GM18858 (cell line): Measurements from ENCODE around the gene CDK6.
A peak's percentile ranks its signal among the peaks of the same experiment; 100 is the strongest.

ENCODE experiments used
- ATAC-seq: cut with Tn5 transposase; IDR thresholded peaks from one replicate; pipeline ENCODE4 v1.9.1; 2021; ENCODE audit not compliant: unreplicated experiment

The CDK6 gene

DNA sequence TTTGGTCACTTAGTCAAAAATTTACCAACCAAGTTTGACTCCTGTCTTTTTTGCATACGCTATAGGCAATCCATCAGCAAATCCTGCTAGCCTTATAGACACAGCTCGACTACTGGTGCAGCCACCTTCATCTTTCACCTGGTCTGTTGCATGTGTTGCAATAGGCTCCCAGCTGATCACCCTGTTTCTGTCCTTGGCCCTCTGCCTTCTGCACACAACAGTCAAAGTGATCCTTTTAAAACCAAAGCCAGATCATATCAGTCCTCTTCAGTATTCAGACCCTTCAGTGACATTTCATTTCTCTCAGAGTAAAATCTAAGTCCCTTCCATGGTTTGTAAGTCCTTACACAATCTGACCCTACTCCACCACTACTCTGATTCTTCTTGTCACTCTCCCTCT is 10.9 kb upstream of the CDK6 start:
- ATAC-seq = no peak

DNA sequence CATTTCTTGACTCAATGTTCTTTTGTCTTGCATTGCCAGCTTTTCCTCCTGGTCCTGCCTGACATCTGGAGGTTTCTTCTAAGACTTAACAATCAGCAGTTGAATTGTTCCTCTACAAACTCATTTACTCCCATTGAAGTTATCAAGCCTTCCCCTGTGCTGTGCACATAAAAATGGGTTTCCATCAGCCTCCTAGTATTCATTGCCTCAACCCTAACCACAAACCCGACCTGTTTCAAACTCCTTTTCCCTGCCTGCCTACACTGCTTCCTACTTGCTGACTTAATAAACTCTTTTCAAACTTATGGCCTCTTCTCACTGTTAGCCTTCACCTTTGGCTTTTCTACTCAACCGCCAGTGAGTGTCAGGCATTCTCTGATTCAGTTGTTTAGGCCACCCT is 9.4 kb upstream of the CDK6 start:
- ATAC-seq = no peak

DNA sequence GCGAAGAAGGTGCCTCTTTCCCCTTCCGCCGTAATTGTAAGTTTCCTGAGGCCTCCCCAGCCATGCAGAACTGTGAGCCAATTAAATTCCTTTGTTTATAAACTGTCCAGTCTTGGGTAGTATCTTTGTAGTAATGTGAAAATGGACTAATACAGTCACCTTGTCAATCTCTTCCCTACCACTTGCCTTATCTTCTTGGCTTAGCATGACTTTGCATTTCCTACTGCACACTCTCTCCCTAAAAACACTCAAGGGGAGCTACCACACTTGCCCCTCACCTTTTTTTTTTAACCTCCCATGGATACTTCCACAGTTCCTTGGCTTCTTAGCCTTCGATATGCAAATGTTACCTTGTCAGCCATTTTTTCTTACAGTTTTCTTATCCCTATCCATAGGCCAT is 7.4 kb upstream of the CDK6 start:
- no peak for ATAC-seq

DNA sequence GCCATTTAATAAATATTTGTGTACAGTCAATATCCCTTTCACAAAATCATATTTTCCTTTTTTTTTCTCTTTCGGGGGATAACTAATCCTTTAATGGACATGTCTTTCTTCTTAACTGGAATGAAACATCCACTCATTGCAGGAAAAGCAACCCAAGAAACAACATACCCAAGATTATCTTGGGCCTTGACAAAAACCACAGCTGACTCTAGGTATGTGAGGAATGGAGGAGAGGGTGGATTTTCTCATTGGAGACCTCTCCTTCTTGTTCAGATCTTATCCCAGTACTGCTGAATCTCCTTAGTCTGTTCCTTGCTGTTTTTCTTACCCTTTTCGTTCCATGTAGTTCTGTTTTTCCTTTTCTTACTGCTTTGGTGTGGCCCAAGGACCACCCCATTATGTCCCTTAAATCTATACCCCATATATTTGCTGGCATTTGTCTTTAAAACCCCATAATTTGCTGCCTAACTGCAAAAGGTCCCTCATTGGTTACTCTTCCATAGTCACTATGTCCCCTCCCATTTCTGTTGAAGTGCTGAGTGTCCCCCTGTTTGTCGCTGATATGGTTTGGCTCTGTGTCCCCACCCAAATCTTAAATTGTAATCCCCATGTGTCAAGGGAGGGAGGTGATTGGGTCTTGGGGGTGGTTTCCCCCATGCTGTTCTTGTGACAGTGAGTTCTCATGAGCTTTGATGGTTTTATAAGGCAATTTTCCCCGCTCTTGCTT is 6.8 kb upstream of the CDK6 start:
- ATAC-seq = no peak

DNA sequence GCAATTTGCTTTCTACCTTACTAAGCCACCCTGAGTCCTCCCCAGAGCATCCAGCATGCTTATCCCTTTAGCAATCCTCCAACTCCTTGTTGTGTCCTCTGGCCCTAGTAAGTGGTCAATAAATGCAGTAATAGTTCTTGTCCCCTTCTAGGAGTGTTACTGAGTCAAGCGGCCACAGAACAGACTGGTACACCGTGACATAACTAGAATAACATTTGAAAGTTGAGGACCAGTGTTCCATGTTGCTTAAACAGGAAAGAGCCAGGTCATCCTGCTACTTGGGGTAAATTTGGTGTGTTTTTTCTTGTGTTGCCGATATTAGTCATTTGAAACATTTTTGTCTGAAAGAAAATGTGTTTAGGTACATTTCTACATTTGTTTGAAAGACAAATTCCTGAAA is 4.8 kb upstream of the CDK6 start:
- ATAC-seq = no peak

DNA sequence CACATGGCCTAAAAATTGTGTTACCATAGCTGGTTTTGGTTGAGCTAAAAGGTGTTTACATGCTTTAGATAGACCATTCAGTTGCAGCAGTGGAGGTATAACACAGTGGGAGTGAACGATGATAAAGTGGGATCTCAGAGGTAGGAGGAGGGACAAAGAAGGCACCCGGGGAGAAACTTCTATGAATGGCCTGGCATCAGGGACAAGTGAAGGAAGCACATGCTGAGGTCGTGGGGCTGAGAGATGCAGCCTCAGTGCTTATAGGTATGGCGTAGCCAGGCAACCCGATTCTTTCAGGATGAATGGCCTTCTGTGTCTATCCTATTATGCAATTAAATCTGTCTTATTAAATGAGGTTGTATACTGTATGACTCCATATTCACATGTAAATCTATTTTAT is 3.9 kb upstream of the CDK6 start:
- no peak for ATAC-seq

DNA sequence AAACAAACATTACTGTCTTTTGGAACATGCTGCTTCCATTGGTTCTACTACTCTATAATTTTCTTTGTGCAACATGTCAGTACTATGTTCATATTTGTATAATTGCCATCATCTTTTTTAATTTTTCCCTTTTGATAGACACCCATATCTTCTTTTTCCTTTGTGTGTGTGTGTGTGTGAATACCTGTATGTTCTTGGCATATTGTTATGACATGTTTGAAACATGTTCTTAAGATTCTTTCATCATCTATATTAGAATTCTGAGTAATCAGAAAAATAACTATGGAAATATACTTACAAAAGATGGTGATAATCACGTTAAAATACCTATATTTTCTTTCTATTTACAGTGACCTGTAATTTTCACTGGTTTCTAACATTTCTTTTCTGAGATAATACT is 3.5 kb upstream of the CDK6 start:
- no peak for ATAC-seq

DNA sequence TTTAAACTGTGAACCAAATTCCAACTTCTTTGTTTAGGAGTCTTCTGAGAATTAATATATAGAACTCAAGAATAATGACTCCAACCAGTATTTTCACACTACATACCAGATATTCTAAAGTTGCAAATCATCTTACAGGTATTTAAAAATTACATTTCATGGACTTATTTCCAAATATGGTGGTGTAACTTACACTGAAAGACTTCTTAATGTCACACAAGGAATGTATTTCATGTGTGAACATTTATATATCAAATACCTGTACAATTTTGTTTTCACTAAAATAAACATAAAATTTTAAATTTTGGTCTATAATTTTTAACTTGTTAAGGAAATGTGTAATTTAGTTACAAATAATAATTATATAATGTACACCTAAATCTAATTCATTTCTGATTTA is 2.6 kb upstream of the CDK6 start:
- no peak for ATAC-seq

DNA sequence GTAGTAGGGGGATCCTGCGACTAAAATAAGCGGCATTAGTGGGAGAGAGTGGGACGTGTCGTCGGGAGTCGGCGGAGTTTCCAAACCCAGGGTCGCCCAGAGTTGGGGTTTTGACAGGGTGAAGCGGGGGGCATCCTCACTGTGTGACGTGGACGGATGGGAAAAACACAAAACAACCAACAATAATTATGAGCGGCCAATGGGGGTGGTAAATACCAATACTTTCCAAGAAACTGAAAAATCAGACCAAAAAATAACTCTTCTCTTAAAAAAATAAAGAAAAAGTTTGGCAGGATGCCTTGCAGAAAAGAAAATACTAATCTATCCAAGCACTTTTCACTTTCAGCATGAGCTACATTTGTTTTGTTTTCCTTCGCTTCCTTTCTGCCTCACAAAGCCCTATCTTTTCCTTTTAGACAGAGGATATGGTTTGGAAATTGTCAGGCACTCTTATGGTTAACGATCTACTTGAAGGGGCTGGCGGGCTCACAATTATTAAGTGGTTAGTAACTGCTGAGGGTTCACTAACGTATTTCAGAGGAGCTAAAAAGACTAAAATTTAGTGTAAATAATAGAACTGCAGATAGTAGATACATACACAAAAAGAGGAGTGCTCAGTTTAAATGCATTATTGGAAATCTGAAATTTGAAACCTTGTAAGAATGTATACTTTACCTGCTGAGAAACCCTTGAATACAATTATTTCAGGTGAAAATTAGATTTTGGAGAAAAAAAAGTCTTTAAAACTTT is 802 bp upstream of the CDK6 start:
- ATAC-seq = no peak

DNA sequence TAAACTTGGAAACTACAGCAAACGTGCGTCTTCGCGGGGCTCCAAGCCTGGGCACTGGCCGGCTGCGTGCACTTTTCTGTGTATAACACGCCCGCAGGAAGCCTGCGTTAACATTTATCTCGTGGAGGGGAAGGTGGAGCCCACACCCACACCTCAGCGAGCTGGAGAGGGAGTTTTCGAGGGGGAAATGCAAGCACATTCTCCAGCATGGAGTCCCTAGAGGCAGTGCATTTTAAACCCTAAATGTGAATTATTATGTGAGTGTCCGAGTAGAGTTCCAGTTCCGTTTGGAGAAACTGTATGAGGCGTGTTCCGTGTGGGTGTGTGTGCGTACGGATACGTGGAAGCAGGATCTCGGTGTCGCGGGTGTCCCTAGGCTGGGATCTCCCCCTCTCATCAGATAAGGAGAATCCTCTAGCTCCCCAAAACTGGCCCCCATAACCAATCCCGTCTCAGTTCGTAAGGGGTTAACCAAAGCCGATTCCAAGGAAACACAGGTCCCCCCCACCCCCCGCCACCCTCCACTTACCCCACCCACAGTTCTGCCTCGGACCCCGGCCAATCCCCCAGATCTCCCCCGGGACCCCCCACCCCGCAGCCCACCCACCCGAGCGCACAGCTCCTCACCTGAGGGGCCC is 403 bp downstream of the CDK6 start:
- ATAC-seq = no peak

DNA sequence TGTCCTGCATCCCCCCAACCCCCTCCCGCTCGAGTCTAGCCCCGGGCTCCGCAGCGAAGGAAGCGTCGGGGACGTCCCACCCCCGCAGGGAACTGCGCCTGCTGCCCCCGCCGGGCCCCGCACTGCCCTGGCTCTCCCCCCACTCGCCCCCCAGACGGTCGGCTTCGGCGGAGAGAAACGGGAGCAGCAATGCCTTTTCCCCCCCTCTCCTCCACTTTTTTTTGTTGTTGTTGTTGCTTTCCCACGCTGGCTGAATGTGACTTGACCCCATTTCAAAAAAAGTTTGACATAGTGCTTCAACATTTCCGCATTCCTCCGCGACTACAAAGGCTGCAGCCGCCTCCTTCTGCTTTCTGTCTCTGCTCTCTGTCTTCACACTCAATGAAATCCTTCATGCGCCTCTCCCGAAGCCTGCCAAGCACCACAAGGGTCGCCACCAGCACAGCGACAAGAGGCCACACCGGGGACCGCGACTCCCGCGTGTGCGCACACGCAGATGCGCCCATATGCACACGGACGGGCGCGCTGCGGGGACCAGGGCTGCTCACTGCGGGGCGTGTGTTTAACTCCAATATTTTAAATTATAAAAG is 1.0 kb downstream of the CDK6 start:
- no peak for ATAC-seq

DNA sequence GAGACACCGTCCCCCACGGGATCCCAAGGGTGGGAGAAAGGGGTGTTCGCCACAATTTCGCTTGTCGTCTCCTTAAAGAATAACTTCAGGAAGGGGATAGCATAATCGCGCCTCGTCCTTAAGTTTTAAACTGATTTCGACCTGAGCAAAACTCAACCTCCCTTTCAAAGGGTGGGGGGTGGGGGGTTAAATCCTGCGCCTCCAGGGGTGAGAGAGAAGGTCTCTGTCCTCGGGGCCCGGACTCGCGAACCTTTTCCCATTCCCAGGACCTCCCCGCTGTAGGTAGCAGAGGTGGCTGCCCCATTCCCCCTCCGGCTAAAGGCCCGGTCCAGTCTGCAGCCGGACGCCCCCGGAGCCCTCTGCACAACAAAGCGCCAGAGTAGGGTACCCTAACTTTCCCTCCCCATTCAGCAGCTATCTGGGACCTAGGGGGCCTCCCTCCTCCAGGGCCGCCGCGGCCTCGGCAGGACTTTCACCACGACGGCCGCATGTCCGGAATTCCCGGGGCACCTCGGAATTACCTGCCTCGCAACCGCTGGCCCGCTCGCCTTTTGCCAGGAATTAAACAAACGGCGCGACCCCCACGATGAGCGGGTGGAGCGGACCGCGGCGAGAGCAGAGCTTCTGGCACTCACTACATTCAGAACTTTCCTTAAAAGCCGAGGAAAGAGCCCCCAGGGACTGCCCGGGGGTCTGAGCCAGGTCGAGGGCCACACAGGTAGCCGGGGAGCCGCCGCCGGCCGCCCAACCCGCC is 1.7 kb downstream of the CDK6 start:
- ATAC-seq = no peak

DNA sequence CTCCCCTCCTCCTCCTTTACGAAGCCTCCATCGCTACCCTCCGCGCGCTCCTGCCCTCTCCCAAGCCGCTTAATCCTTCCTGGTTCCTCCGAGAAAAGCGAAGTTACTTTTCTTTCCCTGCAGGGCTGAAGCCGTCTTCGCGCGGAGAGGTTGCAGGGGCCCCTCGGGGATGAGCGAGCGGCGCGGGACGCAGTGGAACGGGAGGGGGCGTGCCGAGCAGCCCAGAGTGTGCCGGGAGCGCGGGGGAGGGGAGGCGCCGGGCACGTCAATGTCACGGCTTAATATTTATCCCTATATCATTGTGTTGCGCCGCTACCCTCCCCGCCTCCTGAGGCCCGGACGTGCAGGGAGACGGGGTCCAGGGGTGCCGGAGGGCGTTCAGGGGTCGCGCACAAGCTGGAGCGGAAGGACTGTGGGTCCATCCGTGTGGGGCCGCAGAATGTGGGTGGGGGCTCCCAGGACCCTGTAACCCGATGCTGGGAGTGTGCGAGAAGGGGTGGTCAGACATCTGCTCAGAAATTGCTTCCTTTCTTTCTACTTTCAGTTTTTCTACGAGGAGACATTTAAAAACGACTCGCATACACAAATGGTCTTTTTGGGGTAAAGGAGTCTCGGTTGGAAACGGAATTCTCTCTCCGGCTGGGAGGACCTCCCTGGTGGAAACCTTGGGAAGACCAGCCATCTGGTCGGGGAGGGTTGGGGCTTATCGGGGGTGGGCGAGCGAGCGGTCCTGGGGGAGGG is 2.4 kb downstream of the CDK6 start:
- ATAC-seq = peak; percentile 31

DNA sequence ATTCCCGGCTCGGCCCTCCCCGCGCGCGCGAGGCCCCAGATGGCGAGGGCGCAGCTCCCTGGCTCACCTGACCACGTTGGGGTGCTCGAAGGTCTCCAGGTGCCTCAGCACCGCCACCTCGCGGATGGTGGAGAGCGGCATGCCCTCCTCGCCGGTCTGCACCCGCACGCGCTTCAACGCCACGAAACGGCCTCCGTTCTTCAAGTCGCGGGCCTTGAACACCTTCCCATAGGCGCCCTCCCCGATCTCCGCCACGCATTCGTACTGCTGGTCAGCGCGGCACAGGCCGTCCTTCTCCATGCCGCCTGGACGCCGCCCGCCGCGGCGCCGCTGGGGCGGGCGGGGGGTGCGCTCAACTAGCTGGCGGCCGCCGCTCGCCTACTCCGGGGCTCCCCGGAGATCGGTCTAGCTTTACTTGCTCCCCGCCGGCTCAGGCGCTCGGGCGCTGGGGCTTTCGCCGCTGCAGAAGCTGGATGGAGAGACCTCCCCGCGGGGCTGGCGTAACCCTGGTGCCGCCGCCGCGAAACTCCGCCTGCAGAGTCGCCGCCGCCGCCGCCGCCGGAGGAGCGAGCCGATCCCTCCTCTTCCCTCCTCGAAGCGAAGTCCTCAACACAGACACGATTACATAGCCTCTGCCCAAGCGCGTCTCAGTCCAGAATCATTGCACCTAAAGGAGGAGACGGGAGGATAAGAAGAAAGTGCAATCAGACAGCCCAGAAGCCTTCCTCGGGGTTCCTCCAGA is 3.2 kb downstream of the CDK6 start:
- ATAC-seq = peak; percentile 40

DNA sequence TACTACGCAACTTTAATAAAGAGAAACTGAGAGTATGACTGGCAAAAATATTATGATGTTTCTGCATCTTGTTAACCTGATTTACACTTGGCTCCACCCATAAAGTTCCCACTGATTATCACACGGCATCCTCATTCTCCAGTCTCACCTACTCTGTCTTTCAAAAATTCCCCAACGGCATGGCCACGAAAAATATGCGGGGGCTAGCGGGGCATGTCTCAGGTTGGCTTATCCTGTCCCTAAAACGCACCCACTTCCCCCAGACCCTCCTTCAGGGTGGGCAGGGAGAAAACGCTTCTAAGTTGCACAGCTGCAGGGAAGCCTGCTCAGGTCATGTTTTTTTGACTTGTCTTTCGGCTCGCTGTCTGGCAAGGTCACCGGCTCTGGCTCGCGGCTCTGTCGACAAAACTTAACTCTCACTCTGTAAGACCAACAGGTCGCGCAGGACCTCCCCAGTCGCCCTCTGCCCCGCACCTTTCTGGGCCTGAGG is 3.8 kb downstream of the CDK6 start:
- peak; percentile 1 for ATAC-seq

DNA sequence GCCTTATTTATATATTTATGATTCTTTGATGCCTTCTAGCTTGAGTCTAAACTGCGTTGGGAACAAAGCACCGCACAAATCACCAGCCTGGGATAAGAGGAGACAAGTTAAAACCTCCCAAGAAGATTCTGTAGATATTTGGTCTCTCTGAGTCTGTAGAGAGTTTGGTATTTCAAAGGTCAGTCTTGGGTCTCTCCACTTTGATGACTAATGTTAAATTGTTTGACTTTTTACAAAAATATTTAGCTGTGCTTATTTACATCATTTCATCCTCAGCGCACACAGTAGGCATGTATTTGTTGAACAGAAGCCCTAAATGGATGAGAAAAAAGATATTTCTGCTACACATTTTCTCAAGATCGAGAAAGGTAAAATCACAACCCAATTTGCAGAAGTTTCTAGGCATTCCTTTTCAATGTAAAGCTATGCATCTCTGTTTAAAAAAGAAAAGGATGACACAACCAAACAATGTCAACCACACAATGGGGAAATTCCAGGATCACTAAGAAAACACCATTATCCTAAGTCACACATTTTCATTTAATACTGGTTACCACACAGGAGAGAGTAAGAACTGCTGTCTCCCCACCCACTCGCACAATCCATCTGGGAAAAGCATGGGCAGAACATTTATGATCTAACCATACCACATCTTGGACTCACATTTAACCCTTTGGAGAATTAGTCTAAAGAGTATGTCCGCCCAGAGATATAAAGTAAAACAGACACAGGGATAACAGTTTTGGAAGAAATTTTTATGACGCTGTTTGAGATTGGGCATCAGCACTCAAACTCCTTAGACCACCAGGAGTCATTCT is 4.4 kb downstream of the CDK6 start:
- ATAC-seq = no peak

DNA sequence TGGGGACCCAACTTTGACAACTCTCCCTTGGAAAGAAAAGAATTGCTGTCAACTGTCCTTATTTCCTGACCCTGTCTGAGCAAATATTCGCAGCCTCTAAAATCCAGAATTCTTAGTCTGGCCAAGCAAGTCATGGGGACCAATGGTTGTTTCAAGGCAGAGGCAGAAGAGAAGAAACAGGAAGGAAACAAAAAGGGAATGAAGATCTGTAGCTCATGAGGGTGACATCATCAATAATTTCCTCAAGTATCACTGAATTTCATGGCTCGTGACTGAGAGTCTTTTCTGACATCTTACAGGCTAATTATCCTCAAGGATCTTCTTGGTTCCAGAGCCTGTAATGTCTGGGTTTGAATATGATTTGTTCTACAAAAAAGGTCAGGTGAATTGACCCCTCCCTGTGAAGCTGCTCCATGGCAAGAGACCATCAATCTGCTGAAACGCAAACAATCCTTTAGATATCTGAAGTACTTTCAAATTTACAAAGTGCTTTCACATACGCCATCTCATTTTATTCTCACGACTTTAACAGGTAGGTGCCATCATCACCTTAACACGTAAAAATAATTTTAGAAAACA is 5.8 kb downstream of the CDK6 start:
- ATAC-seq = no peak

DNA sequence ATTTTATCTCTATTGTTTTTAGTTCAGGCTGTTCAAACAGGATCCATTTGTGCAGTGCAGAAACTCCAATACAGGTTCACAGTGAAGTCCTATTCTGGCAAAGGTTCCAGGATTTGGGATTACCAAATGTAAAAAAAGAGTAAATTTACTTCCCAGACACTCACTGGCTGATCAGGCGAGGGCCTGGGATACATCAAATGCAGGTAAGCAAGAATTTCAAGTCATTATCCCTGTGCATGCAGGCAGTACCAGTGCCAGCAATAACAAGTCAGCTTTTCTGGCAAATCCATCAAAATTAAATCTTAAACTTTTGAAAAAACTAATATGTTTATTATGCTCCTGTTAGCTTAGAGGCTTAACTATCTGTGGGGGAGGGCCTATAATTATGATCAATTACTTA is 6.3 kb downstream of the CDK6 start:
- ATAC-seq = no peak
